Prostate gland (tissue), 2 donors: ENCODE measurements around the gene NAA60. TPM values are rescaled to one million over a fixed set of nuclear protein-coding genes. Genes with fewer than 3 reads are reported as not detected.
"Not testable (repeated sequence)": the region's sequence is repeated elsewhere in the genome, so short reads cannot be mapped to it uniquely, and the experiment has no call there.

ENCODE experiments used
- DNase-seq: peaks from one replicate; pipeline ENCODE4 v3.0.0-alpha.2; 2019; ENCODE audit warnings: low spot score
- H3K27ac ChIP-seq, 2 donors: fragments of 200-600 bp; sonication (generic); 2 replicates each; pipeline ENCODE4 v1.5.1; 2017 to 2019
- H3K27me3 ChIP-seq: fragments of 200-600 bp; sonication (generic); replicated peaks from 2 replicates; pipeline ENCODE4 v1.5.1; 2019; ENCODE audit not compliant: insufficient read depth
- H3K36me3 ChIP-seq, 2 donors: fragments of 200-600 bp; sonication (generic); 1 replicate in 1 of 2; 2 replicates in 1 of 2; pipeline versions ENCODE4 v1.5.1 to v1.8.1; 2017 to 2019
- H3K4me1 ChIP-seq: fragments of 200-600 bp; sonication (generic); replicated peaks from 2 replicates; pipeline ENCODE4 v1.5.1; 2019
- H3K4me3 ChIP-seq, 2 donors: fragments of 200-600 bp; sonication (generic); 2 replicates each; pipeline ENCODE4 v1.5.1; 2017 to 2019
- H3K9me3 ChIP-seq: fragments of 200-600 bp; sonication (generic); 2 replicates; pipeline ENCODE4 v1.5.1; 2017
- CTCF ChIP-seq, 4 experiments: fragments of 200-600 bp in 2 of 4; fragments of 450-650 bp in 2 of 4; sonication (generic) in 2 of 4; IDR thresholded peaks; 1 replicate in 3 of 4; 2 replicates in 1 of 4; pipeline ENCODE4 v1.5.1; 2016 to 2019; ENCODE audit warnings: antibody characterized with exemption in 4 of 4, mild to moderate bottlenecking in 2 of 4, moderate library complexity in 2 of 4
- POLR2A ChIP-seq: fragments of 450-650 bp; IDR thresholded peaks from one replicate; pipeline ENCODE4 v1.6.1; 2016; ENCODE audit warnings: antibody characterized with exemption, mild to moderate bottlenecking
- POLR2AphosphoS5 ChIP-seq: sonication (generic); formaldehyde crosslinking; IDR thresholded peaks from one replicate; pipeline ENCODE4 v1.6.1; 2017; ENCODE audit warnings: antibody characterized with exemption
- WGBS: methylation state at CpG from one replicate; pipeline ENCODE4 v1.1.5; 2018; 5-methylcytosine and 5-hydroxymethylcytosine counted together
- intact Hi-C: fragments of 100-400 bp; cut with DNase I; formaldehyde crosslinking; loops from one replicate; pipeline ENCODE4 v1.14.2; 2022
- total RNA-seq, 2 donors: library from RNA; depleted of rRNA; stranded (reverse); fragments of >200 nt; gene quantifications; one replicate each; pipeline ENCODE4 v1.1.0, GENCODE V29; 2016

NAA60 gene
- total RNA-seq, 2 donors from 2014 or later, result 48.1 to 99.2 TPM

DNA sequence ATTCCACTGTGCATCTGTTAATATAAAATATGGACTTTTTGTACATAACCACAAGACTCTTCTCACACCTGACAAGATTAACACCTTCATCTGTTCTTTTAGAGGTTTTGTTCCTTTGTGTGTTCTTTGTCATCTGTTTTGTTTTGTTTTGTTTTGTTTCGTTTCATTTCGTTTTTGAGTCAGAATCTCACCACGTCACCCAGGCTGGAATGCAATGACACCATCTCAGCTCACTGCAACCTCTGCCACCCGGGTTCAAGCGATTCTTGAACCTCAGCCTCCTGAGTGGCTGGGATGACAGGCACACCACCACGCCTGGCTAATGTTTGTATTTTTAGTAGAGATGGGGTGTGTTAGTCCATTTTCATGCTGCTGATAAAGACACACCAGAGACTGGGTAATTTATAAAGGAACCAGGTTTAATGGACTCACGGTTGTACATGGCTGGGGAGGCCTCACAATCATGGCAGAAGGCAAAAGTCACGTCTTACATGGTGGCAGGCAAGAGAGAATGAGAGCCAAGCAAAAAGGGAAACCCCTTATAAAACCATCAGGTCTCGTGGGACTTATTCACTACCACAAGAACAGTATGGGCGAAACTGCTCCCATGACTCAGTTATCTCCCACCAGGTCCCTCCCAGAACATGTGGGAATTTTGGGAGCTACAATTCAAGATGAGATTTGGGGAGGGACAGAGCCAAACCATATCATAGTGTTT, 29.6 kb downstream of the NAA60 start:
- H3K9me3 ChIP-seq, result no peaks in the 10 kb centered on the region
- TF ChIP-seq POLR2AphosphoS5 (no peak), CTCF (IDR thresholded peaks at IDR 0.05) (no peak), POLR2A (no peak)
- H3K27ac ChIP-seq, result no peak overlapping the region
- no peaks in the 10 kb centered on the region for H3K4me1 ChIP-seq
- H3K36me3 ChIP-seq, result no peaks in the 10 kb centered on the region
- H3K4me3 ChIP-seq, result no peak overlapping the region
- no peak for DNase-seq
- 90% methylated on average over 10 of the region's 10 CpGs for WGBS
- intact Hi-C loops, result no loop called here
- no peaks in the 10 kb centered on the region for H3K27me3 ChIP-seq

- H3K27ac ChIP-seq, H3K4me3 ChIP-seq, intact Hi-C loops, H3K27me3 ChIP-seq, DNase-seq, H3K36me3 ChIP-seq, H3K4me1 ChIP-seq, H3K9me3 ChIP-seq: not testable (repeated sequence)
- 97% methylated on average over 3 of the region's 3 CpGs for WGBS
These were observed 30.1 kb downstream of the NAA60 start for GRCh38 chr16:3473596-3473943.

DNA sequence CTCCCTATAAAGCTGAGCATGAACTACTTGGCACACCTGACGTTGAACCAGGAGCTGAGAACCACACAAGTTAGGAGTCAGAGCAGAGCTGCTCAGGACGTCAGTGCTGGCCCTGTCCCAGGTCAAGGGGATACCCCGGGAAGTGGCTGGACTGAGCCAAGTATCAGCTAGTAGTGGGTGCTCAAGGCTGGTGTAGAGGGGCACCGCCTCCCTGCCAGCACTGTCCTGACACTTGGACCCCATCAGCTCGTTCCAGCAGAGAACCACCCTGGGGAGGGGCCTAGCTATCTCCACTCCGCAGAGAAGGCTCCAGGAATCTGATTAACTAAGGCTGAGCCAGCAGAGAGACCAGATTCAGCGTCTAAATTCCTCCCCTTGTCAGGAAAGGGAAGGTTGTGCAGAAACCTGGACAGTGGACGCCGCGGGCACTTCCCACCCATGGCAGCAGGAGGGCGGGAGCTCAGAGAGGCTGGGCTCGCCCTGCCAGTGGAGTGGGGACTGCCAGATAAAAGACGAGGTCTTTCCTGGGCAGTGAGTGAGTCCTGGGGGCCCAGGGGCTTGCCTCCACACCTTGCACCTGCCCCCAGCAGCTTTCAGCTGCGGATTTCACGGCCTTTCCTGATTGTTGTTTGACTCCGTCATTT, 30.8 kb downstream of the NAA60 start:
- Histone ChIP-seq H3K4me1 (no peaks in the 10 kb centered on the region), H3K36me3 (peaks cover 0 to under 1% of the 10 kb centered on the region in 2 donors), H3K9me3 (no peaks in the 10 kb centered on the region), H3K4me3 (no peak overlapping the region), H3K27ac (no peak overlapping the region), H3K27me3 (no peaks in the 10 kb centered on the region)
- no peak for DNase-seq
- 80% methylated on average over 16 of the region's 16 CpGs for WGBS
- intact Hi-C loops, result no loop called here
- TF ChIP-seq POLR2AphosphoS5 (no peak), CTCF (IDR thresholded peaks at IDR 0.05) (no peak), POLR2A (no peak)

DNA sequence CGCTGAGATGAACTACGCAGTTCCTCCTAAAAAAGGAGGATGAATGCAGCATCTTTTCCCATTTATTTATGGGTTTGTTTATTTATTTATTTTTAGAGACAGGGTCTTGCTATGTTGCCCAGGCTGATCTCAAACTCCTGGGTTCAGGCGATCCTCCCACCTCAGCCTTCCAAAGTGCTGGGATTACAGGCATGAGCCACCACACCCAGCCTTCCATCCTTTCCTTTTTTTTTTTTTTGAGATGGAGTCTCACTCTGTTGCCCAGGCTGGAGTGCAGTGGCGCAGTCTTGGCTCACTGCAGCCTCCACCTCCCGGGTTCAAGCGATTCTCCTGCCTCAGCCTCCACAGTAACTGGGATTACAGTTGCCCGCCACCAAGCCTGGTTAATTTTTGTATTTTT, 31.4 kb downstream of the NAA60 start:
- H3K9me3 ChIP-seq, H3K27ac ChIP-seq, H3K36me3 ChIP-seq, H3K4me3 ChIP-seq, H3K27me3 ChIP-seq, intact Hi-C loops, H3K4me1 ChIP-seq, DNase-seq: not testable (repeated sequence)
- WGBS, result 96% methylated on average over 7 of the region's 7 CpGs

DNA sequence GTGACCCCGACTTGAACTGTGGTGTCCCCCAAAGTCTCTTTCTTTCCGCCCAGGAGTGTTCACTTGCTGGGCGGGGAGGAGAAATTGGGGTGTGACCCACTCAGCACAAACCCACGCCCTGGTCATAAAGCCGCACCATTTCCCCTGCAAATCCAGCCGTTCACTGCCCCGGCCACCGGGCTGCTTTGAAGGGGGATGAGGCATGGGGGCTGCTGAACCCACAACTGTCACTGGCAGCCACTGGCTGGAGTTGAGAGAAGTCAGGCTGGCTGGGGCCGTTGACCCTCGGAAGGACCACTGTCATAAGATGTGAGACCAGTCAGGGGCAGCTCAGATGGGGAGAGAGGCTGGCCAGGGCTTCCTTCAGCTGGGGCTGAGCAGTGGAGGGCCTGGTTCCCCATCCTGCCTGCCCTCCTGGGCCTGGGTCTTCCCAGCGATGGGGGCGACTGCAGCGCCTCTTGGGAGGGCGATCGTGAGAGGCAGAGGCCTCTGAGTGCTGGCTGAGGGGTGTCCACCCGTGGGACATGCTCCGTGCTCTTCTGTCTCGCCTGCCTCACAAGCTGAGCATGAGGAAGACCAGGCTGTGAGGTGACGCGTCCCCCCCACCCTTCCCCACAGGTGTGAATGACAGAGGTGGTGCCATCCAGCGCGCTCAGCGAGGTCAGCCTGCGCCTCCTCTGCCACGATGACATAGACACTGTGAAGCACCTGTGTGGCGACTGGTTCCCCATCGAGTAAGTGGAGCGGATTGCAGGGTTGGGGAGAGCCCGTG, 32.3 kb downstream of the NAA60 start:
- no peak overlapping the region for H3K4me3 ChIP-seq
- DNase-seq, result no peak
- no peaks in the 10 kb centered on the region for H3K27me3 ChIP-seq
- H3K9me3 ChIP-seq, result no peaks in the 10 kb centered on the region
- H3K27ac ChIP-seq, result no peak overlapping the region
- H3K36me3 ChIP-seq, result peaks cover 0 to 7% of the 10 kb centered on the region in 2 donors
- 89% methylated on average over 28 of the region's 29 CpGs for WGBS
- TF ChIP-seq CTCF (IDR thresholded peaks at IDR 0.05) (no peak), POLR2A (no peak), POLR2AphosphoS5 (no peak)
- H3K4me1 ChIP-seq, result no peaks in the 10 kb centered on the region
- intact Hi-C loops, result no loop called here
